C4-2B (cell line): ENCODE data around the gene COL9A2.
"Not testable (repeated sequence)": the region's sequence is repeated elsewhere in the genome, so short reads cannot be mapped to it uniquely, and the experiment has no call there.

Source experiments
- CTCF ChIP-seq: fragments of 450-650 bp; conservative IDR thresholded peaks from 2 replicates; pipeline ENCODE4 v1.5.1; 2017; ENCODE audit warnings: mild to moderate bottlenecking
- ZFX ChIP-seq: fragments of 450-650 bp; IDR thresholded peaks from 2 replicates; pipeline ENCODE4 v1.6.1; 2017

- not testable (repeated sequence) for TF ChIP-seq CTCF, ZFX
These were observed 14.3 kb upstream of the COL9A2 start for GRCh38 chr1:40331403-40331802.
